ENCODE results near the gene EDC4. TPM values are rescaled to one million over a fixed set of nuclear protein-coding genes. Genes with fewer than 3 reads are reported as not detected.
"Not testable (repeated sequence)": the region's sequence is repeated elsewhere in the genome, so short reads cannot be mapped to it uniquely, and the experiment has no call there.

The EDC4 gene
- total and polyA plus RNA-seq, 9 of the 15 experiments (the other 6 are each of a cell fraction or from before 2014, with no cell fraction given): 1.1 to 131 (median 74.0) TPM

GRCh38 chr16:67862623-67863583, 9.9 kb upstream of the EDC4 start (continued):
- no peak for TF ChIP-seq NCOA2 (IDR thresholded peaks at IDR 0.05; ENCODE audit: partially characterized antibody in 2 of 2)
- no peak for TF ChIP-seq NFATC3 (IDR thresholded peaks at IDR 0.05)

GRCh38 chr16:67864044-67864443, 8.8 kb upstream of the EDC4 start:
- ATAC-seq; intact Hi-C loops (cut with micrococcal nuclease); H3K9me1 ChIP-seq (ENCODE audit: control insufficient read depth, insufficient read depth, low read length); H3K27me3 ChIP-seq (ENCODE audit: control insufficient read depth in 2 of 2, insufficient read depth in 2 of 2, low read length in 2 of 2); FAIRE-seq; in situ Hi-C loops (cut with MboI); DNase-seq (ENCODE audit: extremely low read depth in 1 of 4, low spot score in 3 of 4); H3K4me3 ChIP-seq; H3K4me2 ChIP-seq (ENCODE audit: insufficient read depth, low read length); BruUV-seq (replicated peaks); H3K9me3 ChIP-seq (replicated peaks; ENCODE audit: control insufficient read depth, insufficient read depth, low read depth, low read length); H3K27ac ChIP-seq (ENCODE audit: extremely low read depth, low read depth, low read length); H2AFZ ChIP-seq (ENCODE audit: low read depth, low read length): not testable (repeated sequence)
- Histone ChIP-seq H3K9ac (ENCODE audit: insufficient read depth in 1 of 2, low read depth in 2 of 2, low read length in 2 of 2) (peak overlapping the region in 1 of 2 experiments; percentile 31; a peak in 1 of 4 replicates), H3K79me2 (ENCODE audit: control insufficient read depth, insufficient read depth, low read length) (peaks cover 58% of the 10 kb centered on the region), H3K4me1 (replicated peaks in 1 of 2; ENCODE audit: control insufficient read depth in 2 of 2, insufficient read depth in 2 of 2, low read length in 2 of 2) (peaks cover 10 to 11% of the 10 kb centered on the region in 2 experiments; a peak in 4 of 5 replicates), H3K36me3 (ENCODE audit: control insufficient read depth, insufficient read depth, low read length) (peaks cover 80% of the 10 kb centered on the region; the same call in 2 of the 3 replicates), H4K20me1 (replicated peaks; ENCODE audit: control insufficient read depth, insufficient read depth, low read length) (peaks cover 27% of the 10 kb centered on the region)
- 89% methylated on average over 5 of the region's 6 CpGs for WGBS (ENCODE audit: insufficient coverage, low coverage, missing lambda C conversion rate)
- POLR2A ChIA-PET: interaction anchor here (0.6 to 1.3 kb wide), 4 partner anchors 10 to 229 kb away, joined by 3 to 4 read pairs (median 4); no protein-coding TSS in a partner anchor
- CTCF ChIA-PET (ENCODE audit: low intra/inter-chr PET ratio): interaction anchor here (1.7 kb wide), 1 partner anchor 47 kb away, joined by 13 read pairs; no protein-coding TSS in a partner anchor
